Measurements from ENCODE around the gene CCDC178.

GRCh38 chr18:33421225-33421624 is 19.3 kb downstream of the CCDC178 start:
- TF ChIP-seq CTCF (IDR thresholded peaks at IDR 0.05; ENCODE audit: poor library complexity) (no peak), EZH2phosphoT487 (IDR thresholded peaks at IDR 0.05; ENCODE audit: low read depth, severe bottlenecking, unreplicated experiment) (no peak), EZH2 (IDR thresholded peaks at IDR 0.05; ENCODE audit: borderline replicate concordance) (no peak)
